Left ventricle myocardium superior (tissue), 1 donor: ENCODE results near the gene C10orf95. TPM values are rescaled to one million over a fixed set of nuclear protein-coding genes. Genes with fewer than 3 reads are reported as not detected.
"Not testable (repeated sequence)": the region's sequence is repeated elsewhere in the genome, so short reads cannot be mapped to it uniquely, and the experiment has no call there.

Experiments
- ATAC-seq: fragments of 200-7000 bp; cut with Tn5 transposase; one replicate; pipeline ENCODE4 v1.9.1; 2020; ENCODE audit warnings: mild to moderate bottlenecking, moderate library complexity
- DNase-seq: peaks from one replicate; pipeline ENCODE4 v3.0.0-alpha.2; 2020
- intact Hi-C: fragments of 100-400 bp; cut with micrococcal nuclease; formaldehyde crosslinking; loops from one replicate; pipeline ENCODE4 v1.11.0; 2022
- total RNA-seq: library from RNA; stranded (reverse); fragmentation: NEBNext Ultra II Directional; extraction: Animal tissue kit (Norgen Biotek cat#: 25700); gene quantifications from one replicate; pipeline ENCODE4 v1.2.1, GENCODE V29; 2021
- donor health status: DM: no; HTN: yes; CAD: no; lungs with severe emphysema.

C10orf95 gene
- total RNA-seq, 1 donor from 2014 or later: not detected

DNA sequence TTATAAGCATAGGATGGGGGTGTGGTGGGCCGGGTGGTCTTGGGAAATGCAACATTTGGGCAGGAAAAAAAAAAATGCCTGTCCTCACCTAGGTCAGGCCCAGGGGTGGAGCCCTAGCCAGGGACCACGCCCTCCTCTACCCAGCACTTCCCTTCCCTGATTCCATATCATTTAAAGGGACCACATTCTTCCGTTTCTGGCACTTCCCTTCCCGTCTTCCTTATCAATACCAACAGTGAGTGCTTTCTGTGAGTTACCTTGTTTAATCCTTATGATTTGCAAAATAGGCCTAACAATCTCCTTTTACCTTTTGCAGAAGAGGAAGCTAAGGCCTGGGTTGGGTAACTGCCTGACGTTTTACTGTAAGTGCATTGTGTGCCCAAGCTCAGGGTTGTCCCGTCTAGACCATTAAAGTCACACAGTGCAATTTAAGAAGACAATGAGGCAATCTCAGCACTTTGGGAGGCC lies 16.7 kb upstream of the C10orf95 start:
- DNase-seq: no peak
- ATAC-seq: no peak
- intact Hi-C loops: no loop called here

DNA sequence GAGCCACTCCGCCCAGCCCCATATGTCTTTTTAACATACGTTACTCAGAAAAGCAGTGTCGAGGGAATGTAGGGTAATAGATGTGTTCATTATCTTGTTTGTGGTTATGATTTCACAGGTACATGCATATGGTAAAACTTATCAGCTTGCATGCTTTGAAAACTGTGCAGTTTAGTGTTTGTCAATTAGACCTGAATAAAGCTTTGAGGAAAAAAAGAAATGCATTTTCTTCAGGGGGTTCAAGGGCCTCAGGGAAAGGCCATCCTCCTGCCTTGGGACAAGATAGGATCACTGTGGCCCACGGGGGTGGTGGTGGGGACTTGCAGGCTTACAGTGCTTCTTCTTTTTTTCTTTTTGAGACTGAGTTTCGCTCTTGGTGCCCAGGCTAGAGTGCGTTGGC lies 16.0 kb upstream of the C10orf95 start:
- no peak for DNase-seq
- intact Hi-C loops: no loop called here
- ATAC-seq: no peak

DNA sequence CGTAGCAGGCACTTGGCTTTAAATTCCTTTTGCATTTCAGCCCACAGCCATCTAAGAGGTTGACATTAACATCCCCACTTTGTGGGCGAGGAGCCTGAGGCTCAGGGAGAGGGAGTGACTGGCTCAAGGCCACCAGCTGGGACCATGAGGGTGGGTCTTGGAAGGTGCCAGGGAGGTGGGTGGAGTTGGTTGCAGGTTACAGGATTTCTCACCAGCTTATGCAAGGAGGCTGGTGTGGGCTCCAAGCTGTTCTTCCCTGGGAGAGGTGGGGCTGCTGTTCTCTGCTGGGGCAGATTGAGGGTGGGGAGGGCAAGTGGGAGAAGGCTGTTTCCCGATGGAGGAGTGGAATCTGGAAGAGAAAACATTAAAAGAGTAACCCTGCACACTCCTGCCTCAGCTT lies 14.1 kb upstream of the C10orf95 start:
- DNase-seq (no peak), ATAC-seq (no peak)
- intact Hi-C loops: no loop called here

- DNase-seq: no peak
- intact Hi-C loops: no loop called here
- no peak for ATAC-seq
Measured at GRCh38 chr10:102463983-102464382, 12.6 kb upstream of the C10orf95 start.

GRCh38 chr10:102462512-102463054 lies 11.2 kb upstream of the C10orf95 start:
- intact Hi-C loops: no loop called here
- ATAC-seq (no peak), DNase-seq (no peak)

DNA sequence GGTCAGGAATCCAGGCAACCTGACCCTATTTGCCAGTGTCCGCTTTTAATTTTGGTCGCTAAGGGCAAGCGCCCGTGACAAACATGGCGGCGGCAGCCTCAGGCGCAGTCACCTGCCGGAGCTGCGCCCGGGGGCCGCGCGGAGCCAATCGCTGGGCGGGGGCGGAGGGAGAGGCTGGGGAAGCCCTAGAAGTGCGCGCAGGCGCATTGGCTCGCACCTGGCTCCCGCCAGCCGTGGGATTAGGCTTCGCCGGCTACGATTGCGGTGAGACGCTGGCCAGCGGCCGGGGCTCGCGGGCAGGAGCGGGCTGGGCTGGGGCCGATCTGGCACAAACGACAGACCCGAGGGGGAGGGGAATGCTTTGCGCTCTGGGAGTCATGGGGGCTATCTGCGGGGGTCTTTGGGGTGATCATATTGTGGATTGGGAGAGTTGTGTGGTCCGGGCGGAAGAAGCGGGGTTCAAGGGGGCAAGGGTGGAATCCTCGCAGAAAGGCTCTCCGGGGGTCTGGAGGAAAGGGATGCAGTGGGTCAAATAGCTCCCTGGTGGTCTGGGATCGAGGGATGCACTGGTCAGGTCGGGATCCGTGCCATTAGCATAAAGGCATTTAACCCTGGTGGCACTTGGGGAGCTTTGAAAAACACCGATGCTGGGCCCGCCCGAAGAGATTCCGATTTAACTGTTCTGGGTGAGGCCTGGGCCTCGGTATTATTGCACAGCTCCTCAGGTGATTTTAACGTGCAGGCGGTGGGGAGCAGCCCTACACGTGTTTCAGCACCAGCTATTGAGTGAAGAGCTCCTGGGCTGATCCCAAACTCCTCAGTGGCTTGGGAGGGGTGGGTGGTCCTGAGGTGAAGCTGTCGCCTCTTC lies 10.1 kb upstream of the C10orf95 start:
- intact Hi-C loops: no loop called here
- peak; percentile 97 for DNase-seq
- peak; percentile 98 for ATAC-seq

DNA sequence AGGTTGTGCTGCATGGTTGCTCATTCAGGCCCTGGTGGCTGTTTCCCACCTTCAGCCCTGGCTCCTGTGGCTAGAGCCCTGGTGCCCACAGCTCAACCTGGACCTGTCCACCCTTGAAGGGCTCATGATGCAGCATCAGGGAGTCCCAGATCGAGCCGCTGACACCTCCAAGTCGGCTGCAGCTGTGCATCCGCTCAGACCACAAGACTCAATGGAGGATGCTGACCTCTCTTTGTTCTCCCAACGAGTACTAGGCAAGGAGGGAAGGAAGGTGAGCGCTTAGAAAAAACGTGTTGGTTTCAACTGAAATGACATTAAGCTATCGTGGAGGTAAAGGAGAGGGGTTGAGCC lies 9.5 kb upstream of the C10orf95 start:
- DNase-seq: no peak
- intact Hi-C loops: no loop called here
- peak; percentile 6 for ATAC-seq

GRCh38 chr10:102458656-102459055 lies 7.3 kb upstream of the C10orf95 start:
- intact Hi-C loops: no loop called here
- ATAC-seq: no peak
- DNase-seq: no peak

DNA sequence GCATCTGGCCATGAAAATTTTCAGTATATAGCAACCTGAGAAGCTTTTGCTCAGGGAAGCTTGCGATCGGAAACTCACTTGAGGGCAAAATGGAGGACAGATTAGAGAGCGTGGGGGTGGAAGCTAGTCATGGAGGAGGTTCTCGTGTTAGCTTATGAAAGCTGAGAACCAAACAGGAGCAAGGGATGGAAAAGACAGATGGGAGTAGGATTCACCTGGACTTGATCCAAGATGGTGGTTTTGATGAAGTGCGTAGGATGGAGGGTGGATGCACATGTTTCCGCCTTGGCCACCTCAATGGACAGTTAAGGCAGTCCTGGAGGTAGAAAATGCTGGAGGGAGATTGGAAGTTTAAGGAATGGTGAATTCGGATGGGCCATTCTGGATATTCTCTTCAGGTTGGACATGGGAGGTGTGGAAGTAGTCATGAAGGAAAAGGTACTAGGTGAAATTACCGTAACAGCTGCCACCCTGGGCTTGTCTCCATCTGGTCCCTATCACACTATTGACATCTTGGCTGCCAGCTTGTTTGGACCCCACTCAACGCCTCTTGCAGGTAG lies 6.3 kb upstream of the C10orf95 start:
- no peak for ATAC-seq
- no peak for DNase-seq
- intact Hi-C loops: no loop called here

- no peak for DNase-seq
- no peak for ATAC-seq
- intact Hi-C loops: no loop called here
Measured at GRCh38 chr10:102455893-102456471, 4.6 kb upstream of the C10orf95 start.

GRCh38 chr10:102454662-102455487 lies 3.5 kb upstream of the C10orf95 start:
- intact Hi-C loops, ATAC-seq, DNase-seq: not testable (repeated sequence)

GRCh38 chr10:102453502-102453901 lies 2.2 kb upstream of the C10orf95 start:
- intact Hi-C loops: no loop called here
- ATAC-seq (no peak), DNase-seq (no peak)

GRCh38 chr10:102452672-102453340 lies 1.5 kb upstream of the C10orf95 start:
- ATAC-seq (peak; percentile 23), DNase-seq (no peak)
- intact Hi-C loops: no loop called here

- peak; percentile 93 for DNase-seq
- peak; percentile 94 for ATAC-seq
- intact Hi-C loops: no loop called here
Measured at GRCh38 chr10:102450374-102451104, 804 bp downstream of the C10orf95 start.

DNA sequence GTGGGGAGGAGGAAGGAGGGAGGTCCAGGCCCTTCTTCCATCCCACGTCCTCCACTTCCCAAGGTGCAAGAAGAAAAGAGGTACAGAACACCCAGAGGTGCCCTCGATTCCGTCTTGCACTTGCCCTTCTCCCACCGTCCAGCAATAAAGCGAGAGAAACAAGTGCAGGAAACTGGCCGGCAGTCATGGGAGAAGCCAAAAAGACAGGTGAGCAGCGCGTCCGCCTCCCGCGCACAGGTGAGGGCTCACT lies 1.3 kb downstream of the C10orf95 start:
- no peak for ATAC-seq
- intact Hi-C loops: no loop called here
- DNase-seq: no peak

GRCh38 chr10:102449321-102450123 lies 1.8 kb downstream of the C10orf95 start:
- DNase-seq: peak; percentile 75
- ATAC-seq: peak; percentile 64
- intact Hi-C loops: no loop called here

- intact Hi-C loops: no loop called here
- ATAC-seq (no peak), DNase-seq (no peak)
Measured at GRCh38 chr10:102444851-102445250, 6.5 kb downstream of the C10orf95 start.

DNA sequence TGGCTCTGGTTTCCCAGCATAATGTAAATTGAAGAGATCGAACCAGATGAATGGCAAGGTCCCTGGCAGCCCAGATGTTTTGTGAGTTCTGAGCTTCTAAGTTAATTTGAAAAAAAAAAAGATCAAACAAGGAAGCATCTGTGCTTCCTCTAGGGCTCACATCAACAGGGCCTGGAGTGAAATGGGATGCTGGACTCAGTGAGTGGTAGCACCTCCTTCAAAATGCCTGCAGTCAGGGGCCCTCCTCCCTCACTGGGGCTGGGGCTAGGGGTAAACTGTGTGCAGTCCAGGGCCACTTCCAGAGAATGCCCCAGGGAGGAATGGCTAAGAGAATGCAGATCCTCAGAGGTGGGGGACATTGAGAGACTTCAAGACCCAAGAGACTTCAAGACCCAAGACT lies 13.0 kb downstream of the C10orf95 start:
- DNase-seq (no peak), ATAC-seq (no peak)
- intact Hi-C loops: no loop called here
